IMR-90 (cell line): ENCODE data around the gene COA5. TPM values are rescaled to one million over a fixed set of nuclear protein-coding genes. Genes with fewer than 3 reads are reported as not detected.

ENCODE experiments used
- ATAC-seq: fragments of 200-7000 bp; cut with Tn5 transposase; 2 replicates; pipeline ENCODE4 v1.9.1; 2020; ENCODE audit warnings: low read depth, mild to moderate bottlenecking, moderate library complexity
- BruUV-seq: library from RNA; stranded (reverse); fragments of 400-500 nt; replicated peaks from 2 replicates; lab custom pipeline; 2021; lab: Mats Ljungman, UMichigan
- CTCF ChIA-PET: fragments of 300-600 bp; formaldehyde crosslinking; extraction: SDS; loops from one replicate; lab custom pipeline; 2021; ENCODE audit warnings: antibody characterized with exemption; lab: Yijun Ruan, JAX
- POLR2A ChIA-PET: fragments of 300-600 bp; sonication (Branson Sonifier 250); formaldehyde crosslinking; loops from one replicate; lab custom pipeline; 2022; ENCODE audit warnings: antibody characterized with exemption; ENCODE audit not compliant: unreplicated experiment; lab: Charles Lee
- DNase-seq: peaks from one replicate; pipeline ENCODE4 v3.0.0; 2013
- H2AFZ ChIP-seq: replicated peaks from 2 replicates; pipeline ENCODE3; 2013; ENCODE audit warnings: low read length, mild to moderate bottlenecking; ENCODE audit not compliant: poor library complexity
- H2AK5ac ChIP-seq: 2 replicates; pipeline ENCODE4 v1.6.1; 2013; ENCODE audit warnings: low read depth, low read length, inconsistent platforms
- H2AK9ac ChIP-seq: replicated peaks from 2 replicates; pipeline ENCODE3; 2013; ENCODE audit warnings: mild to moderate bottlenecking, low read depth, low read length, moderate library complexity; ENCODE audit not compliant: poor library complexity
- H2BK120ac ChIP-seq: 2 replicates; pipeline ENCODE4 v1.6.1; 2013; ENCODE audit warnings: low read depth, low read length, inconsistent platforms
- H2BK15ac ChIP-seq: 3 replicates; pipeline ENCODE4 v1.6.1; 2013; ENCODE audit warnings: low read depth, low read length, inconsistent platforms
- H2BK20ac ChIP-seq: 2 replicates; pipeline ENCODE4 v1.6.1; 2013; ENCODE audit warnings: low read depth, mild to moderate bottlenecking, inconsistent platforms, low read length, moderate library complexity
- H2BK5ac ChIP-seq: 2 replicates; pipeline ENCODE4 v1.6.1; 2013; ENCODE audit warnings: mild to moderate bottlenecking, low read depth, low read length, inconsistent platforms; ENCODE audit not compliant: poor library complexity, severe bottlenecking
- H3K14ac ChIP-seq: replicated peaks from 2 replicates; pipeline ENCODE4 v1.6.1; 2013; ENCODE audit warnings: low read depth, low read length, inconsistent platforms
- H3K18ac ChIP-seq: 2 replicates; pipeline ENCODE4 v1.6.1; 2013; ENCODE audit warnings: low read depth, low read length, control low read depth
- H3K23ac ChIP-seq: 2 replicates; pipeline ENCODE4 v1.6.1; 2013; ENCODE audit warnings: low read depth, low read length, inconsistent platforms
- H3K27ac ChIP-seq: 2 replicates; pipeline ENCODE4 v1.5.1; 2013; ENCODE audit warnings: mild to moderate bottlenecking, control low read depth, low read length; ENCODE audit not compliant: insufficient read depth
- H3K27me3 ChIP-seq: 2 replicates; pipeline ENCODE4 v1.6.1; 2013; ENCODE audit warnings: low read length; ENCODE audit not compliant: control insufficient read depth, insufficient read depth
- H3K36me3 ChIP-seq: 2 replicates; pipeline ENCODE4 v1.6.1; 2013; ENCODE audit warnings: low read length, mixed read lengths; ENCODE audit not compliant: control insufficient read depth, insufficient read depth
- H3K4ac ChIP-seq: 2 replicates; pipeline ENCODE4 v1.6.1; 2013; ENCODE audit warnings: low read depth, low read length, inconsistent platforms
- H3K4me1 ChIP-seq: 2 replicates; pipeline ENCODE4 v1.6.1; 2013; ENCODE audit warnings: low read length, mixed read lengths; ENCODE audit not compliant: control insufficient read depth, insufficient read depth
- H3K4me2 ChIP-seq: 2 replicates; pipeline ENCODE4 v1.6.1; 2013; ENCODE audit warnings: low read depth, mild to moderate bottlenecking, control low read depth, low read length, moderate library complexity
- H3K4me3 ChIP-seq: 2 replicates; pipeline ENCODE4 v1.5.1; 2013; ENCODE audit warnings: low read depth, mild to moderate bottlenecking, control low read depth, low read length, moderate library complexity; ENCODE audit not compliant: insufficient read depth
- H3K56ac ChIP-seq: 2 replicates; pipeline ENCODE4 v1.6.1; 2013; ENCODE audit warnings: low read length, inconsistent platforms; ENCODE audit not compliant: insufficient read depth; ENCODE audit errors: extremely low read depth
- H3K79me1 ChIP-seq, 2 experiments: 2 replicates each; pipeline ENCODE4 v1.6.1; 2013; ENCODE audit warnings: low read length in 2 of 2, inconsistent platforms in 1 of 2, low read depth in 1 of 2
- H3K9ac ChIP-seq: 2 replicates; pipeline ENCODE4 v1.6.1; 2013; ENCODE audit warnings: low read depth, low read length, control low read depth
- H3K9me1 ChIP-seq: 2 replicates; pipeline ENCODE4 v1.6.1; 2013; ENCODE audit warnings: low read length, inconsistent platforms; ENCODE audit not compliant: insufficient read depth
- H3K9me3 ChIP-seq: 2 replicates; pipeline ENCODE4 v1.6.1; 2013; ENCODE audit warnings: low read length; ENCODE audit not compliant: control insufficient read depth, insufficient read depth
- H4K20me1 ChIP-seq: 2 replicates; pipeline ENCODE4 v1.6.1; 2013; ENCODE audit warnings: low read length, inconsistent platforms; ENCODE audit not compliant: insufficient read depth
- H4K5ac ChIP-seq: 2 replicates; pipeline ENCODE4 v1.6.1; 2013; ENCODE audit warnings: mild to moderate bottlenecking, low read depth, low read length, control low read depth
- H4K8ac ChIP-seq, 2 experiments: 2 replicates each; pipeline ENCODE4 v1.6.1; 2013; ENCODE audit warnings: low read depth in 2 of 2, low read length in 2 of 2, control low read depth in 1 of 2, inconsistent platforms in 1 of 2
- H4K91ac ChIP-seq: 2 replicates; pipeline ENCODE4 v1.6.1; 2013; ENCODE audit warnings: low read depth, low read length, inconsistent platforms; ENCODE audit not compliant: insufficient read depth
- BHLHE40 ChIP-seq: fragments of 150-350 bp; IDR thresholded peaks from 2 replicates; pipeline ENCODE4 v1.6.1; 2016; ENCODE audit warnings: mild to moderate bottlenecking, low read depth, low read length
- CEBPB ChIP-seq: IDR thresholded peaks from 2 replicates; pipeline ENCODE4 v1.6.1; 2012; ENCODE audit warnings: low read depth, low read length, improper control_type of control experiment
- CHD1 ChIP-seq: IDR thresholded peaks from 2 replicates; pipeline ENCODE4 v1.6.1; 2012; ENCODE audit warnings: low read depth, low read length, improper control_type of control experiment
- CTCF ChIP-seq: conservative IDR thresholded peaks from 2 replicates; pipeline ENCODE4 v1.5.1; 2012; ENCODE audit warnings: mild to moderate bottlenecking, low read depth, low read length, improper control_type of control experiment
- FOS ChIP-seq: fragments of 150-350 bp; IDR thresholded peaks from 2 replicates; pipeline ENCODE4 v1.6.1; 2016; ENCODE audit warnings: low read depth, low read length
- MAFK ChIP-seq: IDR thresholded peaks from 2 replicates; pipeline ENCODE4 v1.6.1; 2012; ENCODE audit warnings: low read depth, low read length, improper control_type of control experiment
- MAZ ChIP-seq: IDR thresholded peaks from 2 replicates; pipeline ENCODE4 v1.6.1; 2012; ENCODE audit warnings: low read depth, mild to moderate bottlenecking, low read length, improper control_type of control experiment, moderate library complexity, borderline replicate concordance
- MXI1 ChIP-seq: IDR thresholded peaks from 2 replicates; pipeline ENCODE4 v1.6.1; 2012; ENCODE audit warnings: low read depth, mild to moderate bottlenecking, low read length, moderate library complexity, borderline replicate concordance
- NFE2L2 ChIP-seq: fragments of 150-350 bp; IDR thresholded peaks from 2 replicates; pipeline ENCODE4 v1.6.1; 2016; ENCODE audit warnings: low read depth, mild to moderate bottlenecking, low read length
- POLR2A ChIP-seq: IDR thresholded peaks from 2 replicates; pipeline ENCODE4 v1.6.1; 2012; ENCODE audit warnings: mild to moderate bottlenecking, low read depth, low read length
- RAD21 ChIP-seq: IDR thresholded peaks from 2 replicates; pipeline ENCODE4 v1.6.1; 2012; ENCODE audit warnings: low read length, improper control_type of control experiment
- RCOR1 ChIP-seq: IDR thresholded peaks from 2 replicates; pipeline ENCODE4 v1.6.1; 2012; ENCODE audit warnings: mild to moderate bottlenecking, low read length, improper control_type of control experiment; ENCODE audit not compliant: insufficient replicate concordance
- RFX5 ChIP-seq: IDR thresholded peaks from 2 replicates; pipeline ENCODE4 v1.8.0; 2012; ENCODE audit warnings: low read depth, mild to moderate bottlenecking, low read length, moderate library complexity
- SMC3 ChIP-seq: fragments of 150-350 bp; IDR thresholded peaks from 2 replicates; pipeline ENCODE4 v1.6.1; 2016; ENCODE audit warnings: low read depth, mild to moderate bottlenecking, antibody characterized with exemption, low read length, moderate library complexity
- USF2 ChIP-seq: fragments of 150-350 bp; IDR thresholded peaks from 2 replicates; pipeline ENCODE4 v1.6.1; 2017; ENCODE audit warnings: mild to moderate bottlenecking, antibody characterized with exemption, low read length, low read depth
- WGBS, 2 experiments: methylation state at CpG; one replicate each; pipeline versions ENCODE4 v1.1.5 to v1.1.7; 2013; ENCODE audit warnings: missing lambda C conversion rate in 2 of 2; ENCODE audit not compliant: insufficient read length in 1 of 2; ENCODE audit errors: extremely low coverage in 2 of 2; 5-methylcytosine and 5-hydroxymethylcytosine counted together
- dilution Hi-C: fragments of 300-500 bp; cut with HindIII; formaldehyde crosslinking; loops from one replicate; pipeline ENCODE4 v1.14.3; 2018; ENCODE audit warnings: low sequenced_read_pairs; ENCODE audit not compliant: unreplicated experiment
- in situ Hi-C: fragments of 300-500 bp; cut with MboI; formaldehyde crosslinking; loops from 3 replicates; pipeline ENCODE4 v1.14.3; 2019; ENCODE audit warnings: low sequenced_read_pairs, inconsistent platforms, mixed read lengths
- intact Hi-C: fragments of 100-400 bp; cut with micrococcal nuclease; formaldehyde crosslinking; loops from 2 replicates; pipeline ENCODE4 v1.10.0; 2022
- polyA plus RNA-seq, 3 experiments: library from polyadenylated mRNA; depleted of rRNA; stranded (reverse); fragments of >200 nt; gene quantifications; 2 replicates each; pipeline ENCODE4 v1.2.3, GENCODE V29; 2012; ENCODE audit warnings: low replicate concordance in 1 of 3
- total RNA-seq: library from RNA; depleted of rRNA; stranded (reverse); fragments of >200 nt; gene quantifications from 2 replicates; pipeline ENCODE4 v1.2.3, GENCODE V29; 2012
- TF ChIP-seq, protein P1 (sequence below): fragments of 150-350 bp; IDR thresholded peaks from 2 replicates; pipeline ENCODE4 v1.6.1; 2016; ENCODE audit warnings: low read depth, mild to moderate bottlenecking, low read length, moderate library complexity, borderline replicate concordance

COA5 gene
- total and polyA plus RNA-seq, 2 of the 4 experiments (the other 2 are of a cell fraction) = 8.4 to 14.2 TPM

DNA sequence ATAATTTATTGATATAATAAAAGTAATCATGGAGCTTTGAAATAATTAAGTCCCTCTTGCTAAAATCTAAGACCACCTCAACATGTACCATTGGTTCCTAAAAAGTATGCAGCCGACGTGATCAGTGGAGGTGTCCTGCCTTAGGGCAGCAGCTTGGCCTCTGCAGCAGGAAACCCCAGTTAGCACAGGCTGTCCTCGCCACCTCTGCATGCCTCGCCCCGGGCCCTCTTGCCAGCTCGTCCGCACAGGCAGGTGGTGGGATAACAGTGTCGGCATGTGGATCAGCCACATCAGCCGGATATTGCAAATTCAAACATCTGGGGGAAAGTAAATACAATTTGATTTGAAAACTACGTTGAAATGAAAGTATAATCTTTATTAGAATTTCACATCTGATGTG, 22.9 kb downstream of the COA5 start:
- DNase-seq (no peak), ATAC-seq (no peak)
- Histone ChIP-seq H3K14ac (no peak overlapping the region), H3K4me3 (no peak overlapping the region), H2BK20ac (no peak overlapping the region), H2BK15ac (no peak overlapping the region), H2BK120ac (no peak overlapping the region), H3K9me3 (no peaks in the 10 kb centered on the region), H3K9ac (no peak overlapping the region), H3K4ac (no peak overlapping the region), H4K8ac (no peak overlapping the region), H3K9me1 (peaks cover 4% of the 10 kb centered on the region; the same call in 1 of the 2 replicates), H3K36me3 (peaks cover 12% of the 10 kb centered on the region), H4K5ac (no peak overlapping the region), H3K4me2 (no peak overlapping the region), H3K79me1 (no peaks in the 10 kb centered on the region), H3K23ac (no peak overlapping the region), H4K91ac (no peak overlapping the region), H3K56ac (no peak overlapping the region), H3K27me3 (no peaks in the 10 kb centered on the region), H2AK5ac (no peak overlapping the region), H2AFZ (no peak overlapping the region), H2BK5ac (no peak overlapping the region), H3K18ac (no peak overlapping the region), H4K20me1 (no peaks in the 10 kb centered on the region), H3K4me1 (no peaks in the 10 kb centered on the region), H3K27ac (no peak overlapping the region), H2AK9ac (no peak overlapping the region)
- CTCF ChIA-PET = interaction anchor here (0.6 kb wide), 1 partner anchor 22 kb away, joined by 6 read pairs; no protein-coding TSS in a partner anchor
- 100% methylated on average over 2 of the region's 10 CpGs; no CpG with 5 or more reads in 1 of the 2 experiments for WGBS, 2 experiments
- dilution Hi-C loops = no loop called here
- intact Hi-C loops = no loop called here
- in situ Hi-C loops = no loop called here
- TF ChIP-seq CTCF = no peak
- TF ChIP-seq RAD21 = no peak
- TF ChIP-seq RCOR1 = no peak
- TF ChIP-seq MXI1 = no peak
- no peak for TF ChIP-seq NFE2L2
- TF ChIP-seq MAFK = no peak
- TF ChIP-seq CHD1 = no peak
- TF ChIP-seq MAZ = no peak
- TF ChIP-seq CEBPB = no peak
- TF ChIP-seq USF2 = no peak
- TF ChIP-seq FOS = no peak
- TF ChIP-seq, protein P1, sequence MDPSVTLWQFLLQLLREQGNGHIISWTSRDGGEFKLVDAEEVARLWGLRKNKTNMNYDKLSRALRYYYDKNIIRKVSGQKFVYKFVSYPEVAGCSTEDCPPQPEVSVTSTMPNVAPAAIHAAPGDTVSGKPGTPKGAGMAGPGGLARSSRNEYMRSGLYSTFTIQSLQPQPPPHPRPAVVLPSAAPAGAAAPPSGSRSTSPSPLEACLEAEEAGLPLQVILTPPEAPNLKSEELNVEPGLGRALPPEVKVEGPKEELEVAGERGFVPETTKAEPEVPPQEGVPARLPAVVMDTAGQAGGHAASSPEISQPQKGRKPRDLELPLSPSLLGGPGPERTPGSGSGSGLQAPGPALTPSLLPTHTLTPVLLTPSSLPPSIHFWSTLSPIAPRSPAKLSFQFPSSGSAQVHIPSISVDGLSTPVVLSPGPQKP = no peak
- TF ChIP-seq RFX5 = no peak
- no peak for TF ChIP-seq SMC3
- no peak for TF ChIP-seq POLR2A
- no peak for TF ChIP-seq BHLHE40
- BruUV-seq = no TSS peak
- POLR2A ChIA-PET = no interaction called here
